ENCODE data around the gene SNTG2.
A peak's percentile ranks its signal among the peaks of the same experiment; 100 is the strongest.

The SNTG2 gene

DNA sequence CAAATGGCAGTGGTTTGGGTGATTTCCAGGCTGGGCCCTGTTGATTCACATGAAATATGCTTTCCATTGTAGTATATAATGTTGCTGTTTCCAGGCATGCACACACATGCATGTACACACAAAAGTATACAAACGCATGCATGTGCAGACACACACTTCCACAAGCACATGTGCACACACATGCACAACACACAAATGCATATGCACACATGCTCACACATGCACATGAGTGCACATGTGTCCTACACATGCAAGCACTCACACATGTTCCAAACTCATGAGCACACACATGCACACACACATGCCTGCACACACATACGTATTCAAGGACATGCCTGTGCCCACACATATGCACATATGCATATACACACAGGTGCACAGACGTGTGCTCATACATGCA, 30.6 kb downstream of the SNTG2 start:
- TF ChIP-seq, protein P1, sequence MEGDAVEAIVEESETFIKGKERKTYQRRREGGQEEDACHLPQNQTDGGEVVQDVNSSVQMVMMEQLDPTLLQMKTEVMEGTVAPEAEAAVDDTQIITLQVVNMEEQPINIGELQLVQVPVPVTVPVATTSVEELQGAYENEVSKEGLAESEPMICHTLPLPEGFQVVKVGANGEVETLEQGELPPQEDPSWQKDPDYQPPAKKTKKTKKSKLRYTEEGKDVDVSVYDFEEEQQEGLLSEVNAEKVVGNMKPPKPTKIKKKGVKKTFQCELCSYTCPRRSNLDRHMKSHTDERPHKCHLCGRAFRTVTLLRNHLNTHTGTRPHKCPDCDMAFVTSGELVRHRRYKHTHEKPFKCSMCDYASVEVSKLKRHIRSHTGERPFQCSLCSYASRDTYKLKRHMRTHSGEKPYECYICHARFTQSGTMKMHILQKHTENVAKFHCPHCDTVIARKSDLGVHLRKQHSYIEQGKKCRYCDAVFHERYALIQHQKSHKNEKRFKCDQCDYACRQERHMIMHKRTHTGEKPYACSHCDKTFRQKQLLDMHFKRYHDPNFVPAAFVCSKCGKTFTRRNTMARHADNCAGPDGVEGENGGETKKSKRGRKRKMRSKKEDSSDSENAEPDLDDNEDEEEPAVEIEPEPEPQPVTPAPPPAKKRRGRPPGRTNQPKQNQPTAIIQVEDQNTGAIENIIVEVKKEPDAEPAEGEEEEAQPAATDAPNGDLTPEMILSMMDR (IDR thresholded peaks at IDR 0.05; ENCODE audit: unreplicated experiment in 3 of 3) = no peak
- Mint-ChIP-seq H3K27ac (no peak overlapping the region), H3K4me3 (no peak overlapping the region), H3K9me3 (no peaks in the 10 kb centered on the region), H3K4me1 (peaks cover 40% of the 10 kb centered on the region), H3K36me3 (ENCODE audit: low read depth) (no peaks in the 10 kb centered on the region), H3K27me3 (ENCODE audit: low read depth) (peaks cover 18% of the 10 kb centered on the region)

DNA sequence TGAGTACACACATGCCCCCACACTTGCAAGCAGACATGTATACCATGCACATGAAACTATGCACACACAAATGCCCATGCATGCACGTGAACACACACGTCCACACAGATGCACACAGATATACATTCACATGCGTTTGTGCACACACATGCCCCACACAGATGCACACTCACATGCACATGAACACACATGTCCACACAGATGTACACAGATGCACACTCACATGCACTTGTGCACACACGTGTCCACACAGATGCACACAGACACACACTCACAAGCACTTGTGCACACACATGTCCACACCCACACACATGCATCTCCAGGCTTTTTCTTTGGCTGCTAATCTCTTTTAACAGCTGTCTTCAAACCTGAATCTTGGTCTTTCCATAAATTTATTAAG, 31.1 kb downstream of the SNTG2 start:
- Mint-ChIP-seq H3K27ac (no peak overlapping the region), H3K4me3 (no peak overlapping the region), H3K27me3 (ENCODE audit: low read depth) (peaks cover 18% of the 10 kb centered on the region), H3K36me3 (ENCODE audit: low read depth) (no peaks in the 10 kb centered on the region), H3K9me3 (no peaks in the 10 kb centered on the region), H3K4me1 (peaks cover 40% of the 10 kb centered on the region)
- TF ChIP-seq, protein P1 (IDR thresholded peaks at IDR 0.05; ENCODE audit: unreplicated experiment in 3 of 3) = no peak

DNA sequence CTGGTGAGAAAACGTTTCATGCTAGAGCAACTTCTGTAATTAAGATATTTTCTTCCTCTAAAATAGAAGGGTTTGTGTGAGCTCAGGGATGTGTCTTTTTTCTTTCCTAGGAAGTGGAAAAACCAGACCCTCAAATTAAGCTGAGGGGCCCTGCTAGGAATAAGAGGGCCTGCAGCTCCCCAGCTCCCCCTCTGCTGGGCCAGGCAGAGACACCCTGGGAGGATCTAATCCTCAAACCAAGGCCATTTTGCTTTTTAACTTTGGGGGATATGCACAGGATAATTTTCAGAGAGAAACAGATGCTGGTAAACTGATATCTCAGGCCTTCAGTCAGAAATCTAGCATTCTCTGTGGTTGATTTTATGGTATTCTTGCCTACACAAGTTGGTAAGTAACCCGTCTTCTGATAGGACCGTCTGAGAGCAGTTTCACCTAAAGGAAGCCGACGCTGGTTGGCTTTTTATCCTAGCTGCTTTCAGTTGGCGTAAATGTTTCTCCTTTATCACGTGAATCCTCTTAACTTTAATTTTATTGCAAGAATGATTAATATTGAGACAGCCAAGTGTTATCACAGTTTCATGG, 34.8 kb downstream of the SNTG2 start:
- Mint-ChIP-seq H3K4me3 (no peak overlapping the region), H3K36me3 (ENCODE audit: low read depth) (no peaks in the 10 kb centered on the region), H3K9me3 (peaks cover 3% of the 10 kb centered on the region), H3K4me1 (peaks cover 25% of the 10 kb centered on the region), H3K27ac (peak overlapping the region in 2 of 3 experiments; percentile 45 to 58), H3K27me3 (ENCODE audit: low read depth) (peaks cover 23% of the 10 kb centered on the region)
- TF ChIP-seq, protein P1 (IDR thresholded peaks at IDR 0.05; ENCODE audit: unreplicated experiment in 3 of 3) = no peak

DNA sequence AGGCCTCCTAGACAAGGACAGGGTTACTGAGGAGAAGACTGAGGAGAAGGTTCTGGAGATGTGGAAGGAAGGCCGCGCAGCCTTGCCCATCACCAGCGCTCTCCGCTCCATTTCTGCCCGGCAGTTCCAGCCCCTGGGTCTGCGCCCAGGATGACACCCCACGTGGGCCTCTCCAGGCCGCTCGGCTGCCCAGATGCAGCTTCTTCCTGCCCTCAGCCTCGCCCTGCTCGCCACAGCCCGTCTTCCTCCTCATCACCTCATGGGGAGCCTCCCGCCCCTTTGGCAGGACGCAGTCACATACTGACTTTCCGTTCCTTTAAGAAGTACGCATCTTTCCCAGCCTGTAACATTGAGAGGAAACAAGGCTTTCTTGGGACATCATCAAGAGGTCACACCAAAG, 37.1 kb downstream of the SNTG2 start:
- Mint-ChIP-seq H3K36me3 (ENCODE audit: low read depth) (no peaks in the 10 kb centered on the region), H3K27me3 (ENCODE audit: low read depth) (peaks cover 19% of the 10 kb centered on the region), H3K9me3 (peaks cover 3% of the 10 kb centered on the region), H3K4me3 (no peak overlapping the region), H3K27ac (no peak overlapping the region), H3K4me1 (peaks cover 22% of the 10 kb centered on the region)
- TF ChIP-seq, protein P1 (IDR thresholded peaks at IDR 0.05; ENCODE audit: unreplicated experiment in 3 of 3) = no peak

DNA sequence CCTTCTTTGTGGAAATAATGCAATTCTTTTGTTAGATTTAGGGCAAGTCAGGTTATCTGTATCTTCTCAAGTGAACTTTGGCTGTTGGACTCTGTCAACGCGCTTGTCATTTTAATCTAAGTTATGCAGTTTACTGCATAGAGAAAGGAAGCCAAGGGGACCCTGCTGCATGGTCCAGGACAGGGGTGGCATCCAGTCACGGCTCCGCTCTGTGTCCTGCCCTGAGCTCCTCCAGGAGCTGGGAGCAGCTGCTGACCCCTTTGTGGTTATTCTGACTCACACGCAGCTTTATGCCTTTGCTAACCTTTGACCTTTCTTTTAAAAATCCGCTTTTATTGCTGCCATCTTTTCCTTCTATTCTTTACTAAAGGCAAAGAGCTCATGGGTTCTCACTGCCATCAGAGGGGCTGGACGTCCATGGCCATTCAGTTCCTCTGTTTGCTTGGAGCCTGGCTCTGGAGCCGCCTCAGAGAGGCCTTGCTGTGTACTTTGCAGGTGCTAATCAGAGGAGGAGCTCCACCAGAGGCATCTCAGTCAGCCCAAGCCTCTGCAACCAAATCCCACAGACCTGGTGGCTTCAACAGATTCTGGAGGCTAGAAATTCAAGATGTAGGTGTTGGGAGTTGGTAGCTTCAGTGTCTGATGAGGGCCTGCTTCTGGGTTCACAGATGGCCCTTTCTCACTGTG, 39.3 kb downstream of the SNTG2 start:
- Mint-ChIP-seq H3K36me3 (ENCODE audit: low read depth) (no peaks in the 10 kb centered on the region), H3K9me3 (peaks cover 3% of the 10 kb centered on the region), H3K27me3 (ENCODE audit: low read depth) (peaks cover 10% of the 10 kb centered on the region), H3K4me3 (no peak overlapping the region), H3K27ac (no peak overlapping the region), H3K4me1 (peaks cover 14% of the 10 kb centered on the region)
- TF ChIP-seq, protein P1 (IDR thresholded peaks at IDR 0.05; ENCODE audit: unreplicated experiment in 3 of 3) = no peak

DNA sequence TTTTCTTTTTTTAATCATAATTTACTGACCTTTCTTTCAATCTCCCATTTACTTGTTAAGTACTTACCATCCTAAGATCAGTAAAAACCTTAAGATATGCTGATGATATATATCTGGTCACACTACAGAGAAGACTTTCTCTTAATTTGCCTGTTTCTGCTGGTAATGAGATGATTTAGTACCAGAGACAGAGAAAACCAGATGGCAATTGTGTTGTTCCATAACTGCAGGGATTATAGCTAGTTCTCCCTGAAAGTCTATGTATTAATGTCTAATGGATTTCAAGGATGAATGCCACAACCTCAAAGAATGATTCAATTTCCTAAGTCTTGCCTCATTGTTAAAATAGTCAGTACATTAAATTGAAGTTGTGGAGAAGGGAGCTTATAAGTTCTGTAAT, 40.3 kb downstream of the SNTG2 start:
- Mint-ChIP-seq H3K9me3 (peaks cover 3% of the 10 kb centered on the region), H3K4me3 (no peak overlapping the region), H3K27me3 (ENCODE audit: low read depth) (peaks cover 10% of the 10 kb centered on the region), H3K27ac (no peak overlapping the region), H3K36me3 (ENCODE audit: low read depth) (no peaks in the 10 kb centered on the region), H3K4me1 (peaks cover 5% of the 10 kb centered on the region)
- TF ChIP-seq, protein P1 (IDR thresholded peaks at IDR 0.05; ENCODE audit: unreplicated experiment in 3 of 3) = no peak

Measured in nephron (organoid).